ENCODE results near the gene SPATA6. TPM values are rescaled to one million over a fixed set of nuclear protein-coding genes. Genes with fewer than 3 reads are reported as not detected.

The SPATA6 gene
- total and polyA plus RNA-seq, 4 donors = 1.1 to 5.5 (median 2.4) TPM

DNA sequence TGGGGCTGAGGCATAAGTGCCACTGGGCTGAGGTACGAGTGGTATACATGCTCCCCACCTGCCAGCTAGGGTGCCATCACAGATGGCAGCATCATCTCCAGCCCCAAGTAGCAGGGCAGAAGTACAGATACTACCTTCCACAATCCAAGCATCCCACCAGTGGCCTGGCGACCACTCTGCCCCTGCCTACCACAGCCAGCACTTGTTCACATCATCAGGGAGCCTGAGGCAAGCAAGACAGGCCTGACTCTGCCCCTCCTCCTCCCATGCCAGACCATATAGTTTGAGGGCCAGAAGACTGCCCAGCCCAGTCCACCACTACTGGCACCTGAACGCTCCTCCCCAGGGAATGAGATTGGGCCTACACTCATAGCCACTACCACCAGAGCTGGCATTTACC is 84.6 kb downstream of the SPATA6 start:
- H3K9me3 ChIP-seq (ENCODE audit: control insufficient read depth in 4 of 4, low read length in 3 of 4) = no peaks in the 10 kb centered on the region
- H3K27ac ChIP-seq (ENCODE audit: low read depth in 1 of 2, low read length in 2 of 2) = no peak overlapping the region
- no peak overlapping the region for H3K4me3 ChIP-seq (ENCODE audit: low read depth in 1 of 3, low read length in 3 of 3)
- TF ChIP-seq HNF4G (IDR thresholded peaks at IDR 0.05) (no peak), FOXA1 (IDR thresholded peaks at IDR 0.05) (no peak), FOXA2 (IDR thresholded peaks at IDR 0.05) (no peak)
- no peak overlapping the region for H3K9ac ChIP-seq (ENCODE audit: low read depth in 1 of 2, low read length in 2 of 2)
- DNase-seq (ENCODE audit: low spot score) = no peak
- no peaks in the 10 kb centered on the region for H3K27me3 ChIP-seq (ENCODE audit: control insufficient read depth in 4 of 4, insufficient read depth in 4 of 4, low read length in 3 of 4)
- 98% methylated on average over 3 of the region's 3 CpGs for WGBS
- H3K36me3 ChIP-seq (ENCODE audit: control insufficient read depth in 4 of 4, insufficient read depth in 3 of 4, low read depth in 1 of 4, low read length in 3 of 4) = no peaks in the 10 kb centered on the region
- H3K4me1 ChIP-seq (ENCODE audit: control insufficient read depth in 4 of 4, insufficient read depth in 4 of 4, low read length in 3 of 4) = no peaks in the 10 kb centered on the region

- TF ChIP-seq EGR1 (IDR thresholded peaks at IDR 0.05; ENCODE audit: low read depth in 2 of 2) (no peak), NR2F2 (IDR thresholded peaks at IDR 0.05) (no peak), HNF4G (IDR thresholded peaks at IDR 0.05) (no peak), ATF3 (IDR thresholded peaks at IDR 0.05) (no peak), FOXA2 (IDR thresholded peaks at IDR 0.05) (no peak), YY1 (IDR thresholded peaks at IDR 0.05) (no peak), JUND (IDR thresholded peaks at IDR 0.05) (no peak), GABPA (IDR thresholded peaks at IDR 0.05 in 1 of 2, conservative IDR thresholded peaks at IDR 0.05 in 1 of 2) (no peak), CTCF (IDR thresholded peaks at IDR 0.05; ENCODE audit: low read depth, low read length, missing input control) (no peak), FOXA1 (IDR thresholded peaks at IDR 0.05) (no peak), HNF4A (conservative IDR thresholded peaks at IDR 0.05) (no peak), TAF1 (conservative IDR thresholded peaks at IDR 0.05) (no peak), RXRA (IDR thresholded peaks at IDR 0.05) (no peak), RAD21 (IDR thresholded peaks at IDR 0.05) (no peak), SP1 (IDR thresholded peaks at IDR 0.05) (no peak), MAX (IDR thresholded peaks at IDR 0.05) (no peak)
- TF ChIP-seq, protein P1, sequence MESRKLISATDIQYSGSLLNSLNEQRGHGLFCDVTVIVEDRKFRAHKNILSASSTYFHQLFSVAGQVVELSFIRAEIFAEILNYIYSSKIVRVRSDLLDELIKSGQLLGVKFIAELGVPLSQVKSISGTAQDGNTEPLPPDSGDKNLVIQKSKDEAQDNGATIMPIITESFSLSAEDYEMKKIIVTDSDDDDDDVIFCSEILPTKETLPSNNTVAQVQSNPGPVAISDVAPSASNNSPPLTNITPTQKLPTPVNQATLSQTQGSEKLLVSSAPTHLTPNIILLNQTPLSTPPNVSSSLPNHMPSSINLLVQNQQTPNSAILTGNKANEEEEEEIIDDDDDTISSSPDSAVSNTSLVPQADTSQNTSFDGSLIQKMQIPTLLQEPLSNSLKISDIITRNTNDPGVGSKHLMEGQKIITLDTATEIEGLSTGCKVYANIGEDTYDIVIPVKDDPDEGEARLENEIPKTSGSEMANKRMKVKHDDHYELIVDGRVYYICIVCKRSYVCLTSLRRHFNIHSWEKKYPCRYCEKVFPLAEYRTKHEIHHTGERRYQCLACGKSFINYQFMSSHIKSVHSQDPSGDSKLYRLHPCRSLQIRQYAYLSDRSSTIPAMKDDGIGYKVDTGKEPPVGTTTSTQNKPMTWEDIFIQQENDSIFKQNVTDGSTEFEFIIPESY (IDR thresholded peaks at IDR 0.05) = no peak
- TF ChIP-seq, protein P2, sequence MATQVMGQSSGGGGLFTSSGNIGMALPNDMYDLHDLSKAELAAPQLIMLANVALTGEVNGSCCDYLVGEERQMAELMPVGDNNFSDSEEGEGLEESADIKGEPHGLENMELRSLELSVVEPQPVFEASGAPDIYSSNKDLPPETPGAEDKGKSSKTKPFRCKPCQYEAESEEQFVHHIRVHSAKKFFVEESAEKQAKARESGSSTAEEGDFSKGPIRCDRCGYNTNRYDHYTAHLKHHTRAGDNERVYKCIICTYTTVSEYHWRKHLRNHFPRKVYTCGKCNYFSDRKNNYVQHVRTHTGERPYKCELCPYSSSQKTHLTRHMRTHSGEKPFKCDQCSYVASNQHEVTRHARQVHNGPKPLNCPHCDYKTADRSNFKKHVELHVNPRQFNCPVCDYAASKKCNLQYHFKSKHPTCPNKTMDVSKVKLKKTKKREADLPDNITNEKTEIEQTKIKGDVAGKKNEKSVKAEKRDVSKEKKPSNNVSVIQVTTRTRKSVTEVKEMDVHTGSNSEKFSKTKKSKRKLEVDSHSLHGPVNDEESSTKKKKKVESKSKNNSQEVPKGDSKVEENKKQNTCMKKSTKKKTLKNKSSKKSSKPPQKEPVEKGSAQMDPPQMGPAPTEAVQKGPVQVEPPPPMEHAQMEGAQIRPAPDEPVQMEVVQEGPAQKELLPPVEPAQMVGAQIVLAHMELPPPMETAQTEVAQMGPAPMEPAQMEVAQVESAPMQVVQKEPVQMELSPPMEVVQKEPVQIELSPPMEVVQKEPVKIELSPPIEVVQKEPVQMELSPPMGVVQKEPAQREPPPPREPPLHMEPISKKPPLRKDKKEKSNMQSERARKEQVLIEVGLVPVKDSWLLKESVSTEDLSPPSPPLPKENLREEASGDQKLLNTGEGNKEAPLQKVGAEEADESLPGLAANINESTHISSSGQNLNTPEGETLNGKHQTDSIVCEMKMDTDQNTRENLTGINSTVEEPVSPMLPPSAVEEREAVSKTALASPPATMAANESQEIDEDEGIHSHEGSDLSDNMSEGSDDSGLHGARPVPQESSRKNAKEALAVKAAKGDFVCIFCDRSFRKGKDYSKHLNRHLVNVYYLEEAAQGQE (IDR thresholded peaks at IDR 0.05) = no peak
- no peak for DNase-seq (ENCODE audit: low spot score)
- no peak overlapping the region for H3K27ac ChIP-seq (ENCODE audit: low read depth in 1 of 2, low read length in 2 of 2)
- H3K9ac ChIP-seq (ENCODE audit: low read depth in 1 of 2, low read length in 2 of 2) = no peak overlapping the region
- H3K27me3 ChIP-seq (ENCODE audit: control insufficient read depth in 4 of 4, insufficient read depth in 4 of 4, low read length in 3 of 4) = no peaks in the 10 kb centered on the region
- H3K36me3 ChIP-seq (ENCODE audit: control insufficient read depth in 4 of 4, insufficient read depth in 3 of 4, low read depth in 1 of 4, low read length in 3 of 4) = no peaks in the 10 kb centered on the region
- H3K4me1 ChIP-seq (ENCODE audit: control insufficient read depth in 4 of 4, insufficient read depth in 4 of 4, low read length in 3 of 4) = no peaks in the 10 kb centered on the region
- no peaks in the 10 kb centered on the region for H3K9me3 ChIP-seq (ENCODE audit: control insufficient read depth in 4 of 4, low read length in 3 of 4)
- H3K4me3 ChIP-seq (ENCODE audit: low read depth in 1 of 3, low read length in 3 of 3) = no peak overlapping the region
These were observed 97.2 kb downstream of the SPATA6 start for GRCh38 chr1:48374785-48375184.

Data from liver (tissue), 9 donors.